Stimulated activated CD4-positive, alpha-beta T cell treated with anti-CD3 and anti-CD28 coated beads, Interleukin-15, amount 100 ng/mL, for 24 hours (primary cell): Measurements from ENCODE around the gene EXO5.
"Not testable (repeated sequence)": the region's sequence is repeated elsewhere in the genome, so short reads cannot be mapped to it uniquely, and the experiment has no call there.

Source experiments
- DNase-seq: peaks from one replicate; pipeline ENCODE4 v3.0.0-alpha.2; 2020

Gene EXO5

GRCh38 chr1:40554807-40555206 is 46.2 kb downstream of the EXO5 start:
- not testable (repeated sequence) for DNase-seq

- DNase-seq, result no peak
Measured at GRCh38 chr1:40556121-40556520, 47.6 kb downstream of the EXO5 start.

- DNase-seq, result not testable (repeated sequence)
Measured at GRCh38 chr1:40558241-40558640, 49.7 kb downstream of the EXO5 start.

- no peak for DNase-seq
Measured at GRCh38 chr1:40562185-40562584, 53.6 kb downstream of the EXO5 start.

- DNase-seq, result no peak
Measured at GRCh38 chr1:40563266-40563665, 54.7 kb downstream of the EXO5 start.

- no peak for DNase-seq
Measured at GRCh38 chr1:40564506-40564905, 55.9 kb downstream of the EXO5 start.

- no peak for DNase-seq
Measured at GRCh38 chr1:40564913-40565312, 56.3 kb downstream of the EXO5 start.
